Vagina (tissue), 2 donors: Measurements from ENCODE around the gene ANGPTL8. TPM values are rescaled to one million over a fixed set of nuclear protein-coding genes. Genes with fewer than 3 reads are reported as not detected.

ENCODE experiments used
- DNase-seq, 2 donors: peaks; one replicate each; pipeline ENCODE4 v3.0.0-alpha.2; 2017; ENCODE audit errors: extremely low spot score in 2 of 2
- H3K27ac ChIP-seq: fragments of 200-600 bp; sonication (generic); one replicate; pipeline ENCODE4 v1.5.1; 2019
- H3K27me3 ChIP-seq: fragments of 200-600 bp; sonication (generic); one replicate; pipeline ENCODE4 v1.5.1; 2019
- H3K36me3 ChIP-seq, 2 donors: fragments of 200-600 bp; sonication (generic); one replicate each; pipeline ENCODE4 v1.5.1; 2017 to 2019
- H3K4me1 ChIP-seq: fragments of 200-600 bp; sonication (generic); one replicate; pipeline ENCODE4 v1.5.1; 2019
- H3K4me3 ChIP-seq, 2 donors: fragments of 200-600 bp; sonication (generic); 1 replicate in 1 of 2; 2 replicates in 1 of 2; pipeline ENCODE4 v1.5.1; 2016 to 2019
- H3K9me3 ChIP-seq: fragments of 200-600 bp; sonication (generic); one replicate; pipeline ENCODE4 v1.5.1; 2019
- CTCF ChIP-seq, 3 experiments: fragments of 450-650 bp in 2 of 3; fragments of 200-600 bp in 1 of 3; sonication (generic) in 1 of 3; IDR thresholded peaks; one replicate each; pipeline ENCODE4 v1.5.1; 2017 to 2019; ENCODE audit warnings: antibody characterized with exemption in 3 of 3, mild to moderate bottlenecking in 2 of 3, moderate library complexity in 2 of 3
- POLR2A ChIP-seq, 2 donors: fragments of 450-650 bp; IDR thresholded peaks; one replicate each; pipeline ENCODE4 v1.6.1; 2017; ENCODE audit warnings: antibody characterized with exemption in 2 of 2, mild to moderate bottlenecking in 2 of 2, moderate library complexity in 2 of 2
- POLR2AphosphoS5 ChIP-seq, 2 donors: sonication (generic); formaldehyde crosslinking; IDR thresholded peaks; one replicate each; pipeline ENCODE4 v1.9.0; 2017; ENCODE audit warnings: antibody characterized with exemption in 2 of 2, mild to moderate bottlenecking in 2 of 2, low read depth in 1 of 2; ENCODE audit not compliant: insufficient read depth in 1 of 2
- intact Hi-C: fragments of 100-400 bp; cut with DNase I; formaldehyde crosslinking; loops from one replicate; pipeline ENCODE4 v1.15.1; 2023
- total RNA-seq: library from RNA; depleted of rRNA; stranded (reverse); fragments of >200 nt; gene quantifications from one replicate; pipeline ENCODE4 v1.2.3, GENCODE V29; 2016

ANGPTL8 gene
- total RNA-seq, 1 donor from 2014 or later = not detected

- H3K36me3 ChIP-seq = no peaks in the 10 kb centered on the region
- intact Hi-C loops = no loop called here
- H3K27ac ChIP-seq = peak overlapping the region; percentile 66
- H3K4me3 ChIP-seq = no peak overlapping the region
- H3K4me1 ChIP-seq = peaks cover 41% of the 10 kb centered on the region
- TF ChIP-seq POLR2A (IDR thresholded peaks at IDR 0.05) (no peak), POLR2AphosphoS5 (IDR thresholded peaks at IDR 0.05; ENCODE audit: insufficient read depth in 1 of 2, low read depth in 1 of 2) (no peak), CTCF (IDR thresholded peaks at IDR 0.05) (no peak)
- H3K9me3 ChIP-seq = no peaks in the 10 kb centered on the region
- DNase-seq = no peak
- no peaks in the 10 kb centered on the region for H3K27me3 ChIP-seq
These were observed 25.9 kb downstream of the ANGPTL8 start for GRCh38 chr19:11265177-11265784.

GRCh38 chr19:11265785-11266236, 26.4 kb downstream of the ANGPTL8 start:
- no peaks in the 10 kb centered on the region for H3K27me3 ChIP-seq
- intact Hi-C loops = no loop called here
- no peaks in the 10 kb centered on the region for H3K9me3 ChIP-seq
- H3K27ac ChIP-seq = peak overlapping the region; percentile 66
- TF ChIP-seq POLR2AphosphoS5 (IDR thresholded peaks at IDR 0.05; ENCODE audit: insufficient read depth in 1 of 2, low read depth in 1 of 2) (peak; percentile 55 to 72), POLR2A (IDR thresholded peaks at IDR 0.05) (no peak)
- no peaks in the 10 kb centered on the region for H3K36me3 ChIP-seq
- H3K4me3 ChIP-seq = no peak overlapping the region
- peaks cover 41% of the 10 kb centered on the region for H3K4me1 ChIP-seq
- DNase-seq = no peak

GRCh38 chr19:11267316-11268085, 28.1 kb downstream of the ANGPTL8 start:
- Histone ChIP-seq H3K4me1 (peaks cover 32% of the 10 kb centered on the region), H3K27me3 (no peaks in the 10 kb centered on the region), H3K36me3 (no peaks in the 10 kb centered on the region), H3K27ac (no peak overlapping the region), H3K9me3 (no peaks in the 10 kb centered on the region), H3K4me3 (no peak overlapping the region)
- TF ChIP-seq POLR2AphosphoS5 (IDR thresholded peaks at IDR 0.05; ENCODE audit: insufficient read depth in 1 of 2, low read depth in 1 of 2) = no peak
- no peak for TF ChIP-seq POLR2A (IDR thresholded peaks at IDR 0.05)
- TF ChIP-seq CTCF (IDR thresholded peaks at IDR 0.05) = no peak
- intact Hi-C loops = no loop called here
- no peak for DNase-seq

DNA sequence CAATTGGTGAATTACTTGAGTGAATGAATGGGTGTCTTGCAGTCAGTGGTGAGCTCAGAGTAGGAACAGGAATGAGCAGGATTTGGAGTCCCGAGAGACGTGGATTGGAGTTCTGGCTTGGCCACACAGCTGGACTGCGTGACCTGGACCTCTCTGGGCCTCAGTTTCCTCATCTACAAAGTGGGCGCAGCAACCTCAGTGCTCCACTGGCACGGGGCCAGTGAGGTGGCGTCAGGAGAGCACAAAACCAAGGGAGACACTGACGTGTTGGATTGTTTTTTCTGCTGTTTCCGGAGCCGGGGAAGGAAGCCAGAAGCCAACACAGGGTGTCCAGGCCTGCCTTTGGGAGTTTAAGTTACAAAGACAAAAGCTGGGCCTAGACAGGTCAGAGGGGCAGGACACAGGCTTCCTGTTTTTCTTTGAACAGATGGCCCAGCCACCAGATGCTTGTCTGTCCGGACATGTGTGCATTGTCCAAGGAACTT, 29.4 kb downstream of the ANGPTL8 start:
- peak overlapping the region; percentile 21 for H3K27ac ChIP-seq
- H3K36me3 ChIP-seq = no peaks in the 10 kb centered on the region
- no peaks in the 10 kb centered on the region for H3K9me3 ChIP-seq
- TF ChIP-seq POLR2AphosphoS5 (IDR thresholded peaks at IDR 0.05; ENCODE audit: insufficient read depth in 1 of 2, low read depth in 1 of 2) (peak; percentile 73 to 86), CTCF (IDR thresholded peaks at IDR 0.05) (no peak)
- no peak for DNase-seq
- no peak overlapping the region for H3K4me3 ChIP-seq
- no peaks in the 10 kb centered on the region for H3K27me3 ChIP-seq
- H3K4me1 ChIP-seq = peaks cover 24% of the 10 kb centered on the region
- intact Hi-C loops = no loop called here

- no peak for DNase-seq
- TF ChIP-seq POLR2AphosphoS5 (IDR thresholded peaks at IDR 0.05; ENCODE audit: insufficient read depth in 1 of 2, low read depth in 1 of 2) (no peak), CTCF (IDR thresholded peaks at IDR 0.05) (no peak), POLR2A (IDR thresholded peaks at IDR 0.05) (no peak)
- intact Hi-C loops = no loop called here
- Histone ChIP-seq H3K9me3 (no peaks in the 10 kb centered on the region), H3K36me3 (no peaks in the 10 kb centered on the region), H3K27ac (peak overlapping the region; percentile 21), H3K4me3 (no peak overlapping the region), H3K4me1 (peaks cover 22% of the 10 kb centered on the region), H3K27me3 (no peaks in the 10 kb centered on the region)
These were observed 30.0 kb downstream of the ANGPTL8 start for GRCh38 chr19:11269408-11269807.
